HepG2 (cell line): ENCODE measurements around the gene ALDH1A1. TPM values are rescaled to one million over a fixed set of nuclear protein-coding genes. Genes with fewer than 3 reads are reported as not detected.
A peak's percentile ranks its signal among the peaks of the same experiment; 100 is the strongest.

ENCODE experiments used
- ATAC-seq: fragments of 200-7000 bp; cut with Tn5 transposase; 3 replicates; pipeline ENCODE4 v1.9.1; 2020; ENCODE audit warnings: mild to moderate bottlenecking, moderate library complexity
- BruUV-seq: library from RNA; stranded (reverse); fragments of 400-500 nt; replicated peaks from 2 replicates; lab custom pipeline; 2021; lab: Mats Ljungman, UMichigan
- CTCF ChIA-PET: fragments of 300-600 bp; formaldehyde crosslinking; extraction: SDS; loops from one replicate; lab custom pipeline; 2021; ENCODE audit warnings: low total read pairs, inconsistent platforms, low intra/inter-chr PET ratio; lab: Yijun Ruan, JAX
- POLR2A ChIA-PET: fragments of 350-600 bp; sonication (Branson Sonifier 250); formaldehyde crosslinking; loops from one replicate; lab custom pipeline; 2020; ENCODE audit warnings: antibody characterized with exemption, inconsistent platforms; lab: Yijun Ruan, JAX
- DNase-seq: peaks from one replicate; pipeline ENCODE4 v3.0.0-alpha.2; 2015; ENCODE audit warnings: low spot score
- FAIRE-seq: peaks from 3 replicates; lab custom pipeline; 2011; peaks lifted over from hg19 to GRCh38; lab: Jason Lieb, UNC
- H2AFZ ChIP-seq: one replicate; pipeline ENCODE4 v1.6.1; 2011; ENCODE audit warnings: low read length, inconsistent platforms
- H3K27ac ChIP-seq: fragments of 300-600 bp; 3 replicates; pipeline ENCODE4 v1.8.0; 2011; ENCODE audit warnings: mixed run types, mild to moderate bottlenecking, mixed read lengths, low read length, inconsistent platforms; ENCODE audit not compliant: insufficient read depth; ENCODE audit errors: extremely low read length
- H3K27me3 ChIP-seq, 2 experiments: fragments of 200-600 bp in 1 of 2; 2 replicates in 1 of 2; 3 replicates in 1 of 2; pipeline versions ENCODE4 v1.6.0 to v1.8.0; 2011; ENCODE audit warnings: low read length in 2 of 2, mild to moderate bottlenecking in 2 of 2, moderate library complexity in 2 of 2, inconsistent platforms in 1 of 2; ENCODE audit not compliant: insufficient read depth in 2 of 2, control insufficient read depth in 1 of 2
- H3K36me3 ChIP-seq, 2 experiments: fragments of 200-600 bp in 1 of 2; replicated peaks in 1 of 2; 2 replicates in 1 of 2; 3 replicates in 1 of 2; pipeline versions ENCODE4 v1.5.1 to v1.8.0; 2011; ENCODE audit warnings: low read length in 2 of 2, inconsistent platforms in 1 of 2; ENCODE audit not compliant: insufficient read depth in 2 of 2, control insufficient read depth in 1 of 2
- H3K4me1 ChIP-seq: 2 replicates; pipeline ENCODE4 v1.5.1; 2012; ENCODE audit warnings: low read length, inconsistent platforms; ENCODE audit not compliant: insufficient read depth
- H3K4me2 ChIP-seq: 2 replicates; pipeline ENCODE4 v1.6.0; 2011; ENCODE audit warnings: low read depth, low read length, inconsistent platforms
- H3K4me3 ChIP-seq, 3 experiments: fragments of 200-600 bp in 1 of 3; sonication (generic), shearing (Covaris generic) in 1 of 3; replicated peaks in 1 of 3; 2 replicates each; pipeline ENCODE4 v1.5.1; 2011 to 2016; ENCODE audit warnings: low read length in 3 of 3, inconsistent platforms in 2 of 3, low read depth in 2 of 3, mild to moderate bottlenecking in 2 of 3, control low read depth in 1 of 3, mixed read lengths in 1 of 3; ENCODE audit not compliant: insufficient read depth in 1 of 3
- H3K79me2 ChIP-seq: one replicate; pipeline ENCODE4 v1.6.1; 2011; ENCODE audit warnings: low read length, inconsistent platforms; ENCODE audit not compliant: insufficient read depth
- H3K9ac ChIP-seq: 2 replicates; pipeline ENCODE4 v1.6.0; 2011; ENCODE audit warnings: mild to moderate bottlenecking, low read depth, low read length, inconsistent platforms; ENCODE audit not compliant: insufficient read depth
- H3K9me3 ChIP-seq: 2 replicates; pipeline ENCODE4 v1.5.1; 2012; ENCODE audit warnings: mild to moderate bottlenecking, low read length
- H4K20me1 ChIP-seq: 2 replicates; pipeline ENCODE4 v1.6.0; 2011; ENCODE audit warnings: inconsistent platforms, mild to moderate bottlenecking, low read length, moderate library complexity; ENCODE audit not compliant: insufficient read depth
- AGO2 ChIP-seq: fragments of 200-400 bp; formaldehyde crosslinking; optimal IDR thresholded peaks from 2 replicates; pipeline ENCODE3; 2017; ENCODE audit warnings: mild to moderate bottlenecking, low read depth, low read length, moderate library complexity
- HIVEP1 ChIP-seq: sonication (generic); formaldehyde crosslinking; IDR thresholded peaks from 2 replicates; pipeline ENCODE4 v1.4.0; 2020; ENCODE audit warnings: mild to moderate bottlenecking, missing genetic modification reagents
- KAT2B ChIP-seq: fragments of 150-350 bp; IDR thresholded peaks from 2 replicates; pipeline ENCODE4 v1.6.1; 2014; ENCODE audit warnings: low read depth, low read length, borderline replicate concordance
- NFKBIZ ChIP-seq: IDR thresholded peaks from 2 replicates; pipeline ENCODE4 v1.6.1; 2018; ENCODE audit warnings: missing genetic modification reagents, missing compliant biosample characterization
- RBM22 ChIP-seq: fragments of 200-400 bp; formaldehyde crosslinking; optimal IDR thresholded peaks from 2 replicates; pipeline ENCODE3; 2017; ENCODE audit warnings: mild to moderate bottlenecking, low read length, moderate library complexity
- WGBS: methylation state at CpG from one replicate; pipeline ENCODE4 v1.1.6; 2017; ENCODE audit warnings: low lambda C conversion rate; 5-methylcytosine and 5-hydroxymethylcytosine counted together
- in situ Hi-C: cut with HindIII; loops from 2 replicates; pipeline ENCODE4 v1.10.0; 2017; ENCODE audit warnings: low pct_unique_long_range_greater_than_20kb; ENCODE audit not compliant: extremely low pct_ligation_motif_present
- intact Hi-C: fragments of 100-400 bp; cut with micrococcal nuclease; formaldehyde crosslinking; loops from one replicate; pipeline ENCODE4 v1.10.0; 2022; ENCODE audit not compliant: unreplicated experiment
- polyA plus RNA-seq, 8 experiments: library from polyadenylated mRNA; depleted of rRNA in 3 of 8; stranded (reverse) in 7 of 8; unstranded in 1 of 8; fragments of >200 nt; fragmentation: Illumina TruSeq in 4 of 8; extraction: Trizol in 4 of 8; gene quantifications; 2 replicates each; pipeline versions ENCODE4 v1.2.1 to v1.2.3, GENCODE V29; 2011 to 2016; ENCODE audit warnings: low read depth in 4 of 8, missing spikeins in 1 of 8, mixed read lengths in 1 of 8; ENCODE audit not compliant: insufficient read depth in 1 of 8
- total RNA-seq, 5 experiments: library from RNA; depleted of rRNA; stranded (reverse); fragments of >200 nt; fragmentation: Illumina TruSeq; extraction: Trizol; gene quantifications; 2 replicates each; pipeline ENCODE4 v1.2.3, GENCODE V29; 2016; ENCODE audit warnings: low read depth in 1 of 5
- TF ChIP-seq, protein P1 (sequence below): sonication (generic); IDR thresholded peaks from 2 replicates; pipeline ENCODE4 v1.6.1; 2016; ENCODE audit warnings: low read depth, borderline replicate concordance

ALDH1A1 gene
- total and polyA plus RNA-seq, 2 of the 13 experiments (the other 11 are each of a cell fraction or from before 2014, with no cell fraction given): 88.2 to 439 TPM

DNA sequence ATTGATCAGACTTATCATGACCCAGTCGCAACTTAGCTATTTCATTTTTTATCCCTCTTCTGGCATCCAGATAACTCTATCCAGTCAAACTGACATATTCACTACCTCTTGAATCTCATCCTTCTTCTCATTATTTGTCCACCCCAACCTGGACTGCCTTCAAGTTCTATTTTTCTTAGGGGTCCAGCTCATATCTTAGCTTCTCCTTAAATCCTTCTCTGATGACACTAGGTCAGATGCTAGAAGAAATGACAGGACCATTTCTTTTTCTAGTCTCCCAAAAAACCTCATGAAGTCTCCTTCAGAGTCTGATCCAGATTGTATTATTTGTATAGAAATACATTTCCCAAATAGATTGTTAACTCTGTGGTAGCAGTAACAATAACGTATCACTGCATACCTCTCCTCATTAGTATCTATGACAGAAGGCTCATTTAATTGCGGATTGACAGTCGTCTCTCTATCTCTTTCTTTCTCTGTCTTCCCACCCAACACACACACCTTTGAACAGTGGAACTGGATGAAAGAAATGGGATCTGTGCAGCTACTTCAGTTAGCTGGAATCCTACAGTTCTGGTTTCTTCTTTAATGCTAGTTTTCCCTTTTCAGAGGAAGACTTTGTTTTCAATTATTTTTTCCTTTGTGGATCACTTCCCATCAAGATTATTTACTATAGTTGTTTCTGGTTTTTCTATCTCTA is 33.5 kb downstream of the ALDH1A1 start:
- in situ Hi-C loops (no loop called here), intact Hi-C loops (no loop called here)
- no peaks in the 10 kb centered on the region for H3K9me3 ChIP-seq
- no peaks in the 10 kb centered on the region for H4K20me1 ChIP-seq
- DNase-seq (no peak), FAIRE-seq (no peak), ATAC-seq (no peak)
- no peak overlapping the region for H3K4me3 ChIP-seq
- H3K4me2 ChIP-seq: no peak overlapping the region
- ChIA-PET POLR2A (no interaction called here), CTCF (no interaction called here)
- WGBS: 97% methylated on average over 4 of the region's 4 CpGs
- peaks cover 16 to 77% of the 10 kb centered on the region in 2 experiments for H3K36me3 ChIP-seq
- no peak overlapping the region for H2AFZ ChIP-seq
- no peak overlapping the region for H3K9ac ChIP-seq
- H3K27me3 ChIP-seq: no peaks in the 10 kb centered on the region
- H3K79me2 ChIP-seq: no peaks in the 10 kb centered on the region
- no peak overlapping the region for H3K27ac ChIP-seq
- TF ChIP-seq HIVEP1 (CRISPR knock-in tag): no peak
- TF ChIP-seq RBM22: peak; percentile 40
- TF ChIP-seq, protein P1, sequence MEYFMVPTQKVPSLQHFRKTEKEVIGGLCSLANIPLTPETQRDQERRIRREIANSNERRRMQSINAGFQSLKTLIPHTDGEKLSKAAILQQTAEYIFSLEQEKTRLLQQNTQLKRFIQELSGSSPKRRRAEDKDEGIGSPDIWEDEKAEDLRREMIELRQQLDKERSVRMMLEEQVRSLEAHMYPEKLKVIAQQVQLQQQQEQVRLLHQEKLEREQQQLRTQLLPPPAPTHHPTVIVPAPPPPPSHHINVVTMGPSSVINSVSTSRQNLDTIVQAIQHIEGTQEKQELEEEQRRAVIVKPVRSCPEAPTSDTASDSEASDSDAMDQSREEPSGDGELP: no peak
- BruUV-seq: TSS peak; percentile 2
- H3K4me1 ChIP-seq: no peaks in the 10 kb centered on the region

DNA sequence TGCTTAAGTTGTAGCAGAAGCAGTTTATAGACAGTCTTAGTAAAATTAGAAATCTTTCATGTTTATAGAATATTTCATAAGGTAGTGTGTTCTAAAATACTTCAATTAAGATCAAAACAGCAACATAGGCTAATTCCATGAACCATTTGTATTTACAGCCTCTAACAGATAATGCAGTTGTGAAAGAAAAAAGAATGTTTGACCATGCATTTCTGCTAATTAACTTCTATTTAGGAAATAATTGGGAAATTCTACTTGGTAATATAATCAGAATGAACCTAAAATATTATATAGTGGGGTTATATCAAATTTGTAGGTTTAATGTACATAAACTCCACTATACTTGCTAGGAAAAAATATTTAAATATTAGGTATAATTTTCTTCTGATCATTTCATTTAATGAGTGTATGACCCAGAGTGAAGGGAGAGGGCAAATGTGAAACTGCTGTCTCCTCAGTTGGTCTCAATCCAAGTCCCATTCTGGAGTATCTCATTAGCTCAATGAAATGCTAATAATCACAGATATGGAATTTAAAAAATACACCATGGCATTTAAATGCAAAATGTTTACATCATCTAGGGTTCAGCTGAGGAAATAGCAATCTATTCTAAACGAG is 34.9 kb downstream of the ALDH1A1 start:
- H2AFZ ChIP-seq: no peak overlapping the region
- no peak for DNase-seq
- in situ Hi-C loops: no loop called here
- H3K4me1 ChIP-seq: no peaks in the 10 kb centered on the region
- no peak for ATAC-seq
- intact Hi-C loops: no loop called here
- no peaks in the 10 kb centered on the region for H3K27me3 ChIP-seq
- FAIRE-seq: no peak
- no peaks in the 10 kb centered on the region for H3K79me2 ChIP-seq
- H3K4me2 ChIP-seq: no peak overlapping the region
- BruUV-seq: no TSS peak
- H3K9ac ChIP-seq: no peak overlapping the region
- H3K9me3 ChIP-seq: no peaks in the 10 kb centered on the region
- no peak for TF ChIP-seq KAT2B
- TF ChIP-seq, protein P1: no peak
- TF ChIP-seq NFKBIZ: no peak
- peak; percentile 3 for TF ChIP-seq AGO2
- H3K27ac ChIP-seq: no peak overlapping the region
- H3K36me3 ChIP-seq: peaks cover 12 to 76% of the 10 kb centered on the region in 2 experiments
- CTCF ChIA-PET: no interaction called here
- 97% methylated on average over 1 of the region's 1 CpG for WGBS
- POLR2A ChIA-PET: no interaction called here
- H4K20me1 ChIP-seq: no peaks in the 10 kb centered on the region
- no peak overlapping the region for H3K4me3 ChIP-seq
